GM21737 (cell line): Measurements from ENCODE around the gene UROC1.

Source experiments
- ATAC-seq: cut with Tn5 transposase; IDR thresholded peaks from one replicate; pipeline ENCODE4 v1.9.1; 2021; ENCODE audit warnings: mild to moderate bottlenecking, moderate library complexity; ENCODE audit not compliant: unreplicated experiment

UROC1 gene

GRCh38 chr3:126517986-126518778 is 609 bp upstream of the UROC1 start:
- ATAC-seq, result no peak

- no peak for ATAC-seq
These were observed 660 bp downstream of the UROC1 start for GRCh38 chr3:126516936-126517290.

- no peak for ATAC-seq
These were observed 1.2 kb downstream of the UROC1 start for GRCh38 chr3:126516152-126516935.

GRCh38 chr3:126515066-126515706 is 2.4 kb downstream of the UROC1 start:
- ATAC-seq, result no peak

- ATAC-seq, result no peak
These were observed 3.4 kb downstream of the UROC1 start for GRCh38 chr3:126514161-126514560.

GRCh38 chr3:126512916-126513650 is 4.5 kb downstream of the UROC1 start:
- ATAC-seq, result no peak

GRCh38 chr3:126512026-126512425 is 5.5 kb downstream of the UROC1 start:
- ATAC-seq, result no peak

GRCh38 chr3:126511291-126511690 is 6.3 kb downstream of the UROC1 start:
- ATAC-seq, result no peak

GRCh38 chr3:126510308-126510910 is 7.2 kb downstream of the UROC1 start:
- no peak for ATAC-seq

GRCh38 chr3:126509597-126510307 is 7.8 kb downstream of the UROC1 start:
- ATAC-seq, result no peak

GRCh38 chr3:126508564-126508964 is 9.0 kb downstream of the UROC1 start:
- ATAC-seq, result no peak

GRCh38 chr3:126507886-126508285 is 9.7 kb downstream of the UROC1 start:
- ATAC-seq, result no peak

- no peak for ATAC-seq
These were observed 13.9 kb downstream of the UROC1 start for GRCh38 chr3:126503701-126504100.

GRCh38 chr3:126502656-126503055 is 14.9 kb downstream of the UROC1 start:
- ATAC-seq, result no peak

- no peak for ATAC-seq
These were observed 15.8 kb downstream of the UROC1 start for GRCh38 chr3:126501736-126502135.

- ATAC-seq, result no peak
These were observed 16.5 kb downstream of the UROC1 start for GRCh38 chr3:126501054-126501453.

GRCh38 chr3:126500016-126500415 is 17.6 kb downstream of the UROC1 start:
- no peak for ATAC-seq

GRCh38 chr3:126499401-126499800 is 18.2 kb downstream of the UROC1 start:
- no peak for ATAC-seq

GRCh38 chr3:126498929-126499328 is 18.6 kb downstream of the UROC1 start:
- no peak for ATAC-seq

- no peak for ATAC-seq
These were observed 19.1 kb downstream of the UROC1 start for GRCh38 chr3:126498461-126498860.
